Astrocyte (in vitro differentiated cells and primary cell): ENCODE measurements around the gene SEMA3F. TPM values are rescaled to one million over a fixed set of nuclear protein-coding genes. Genes with fewer than 3 reads are reported as not detected.
A peak's percentile ranks its signal among the peaks of the same experiment; 100 is the strongest.

Experiments
- DNase-seq: peaks from one replicate; pipeline ENCODE4 v3.0.0-alpha.2; 2010; ENCODE audit warnings: low read depth
- FAIRE-seq: peaks from 2 replicates; lab custom pipeline; 2011; peaks lifted over from hg19 to GRCh38; lab: Jason Lieb, UNC
- H2AFZ ChIP-seq: 2 replicates; pipeline ENCODE4 v1.6.0; 2012; ENCODE audit warnings: low read depth, low read length, inconsistent platforms
- H3K27ac ChIP-seq: 2 replicates; pipeline ENCODE4 v1.5.1; 2011; ENCODE audit warnings: low read depth, low read length, inconsistent platforms
- H3K27me3 ChIP-seq: 2 replicates; pipeline ENCODE4 v1.6.0; 2011; ENCODE audit warnings: low read length, inconsistent platforms; ENCODE audit not compliant: insufficient read depth
- H3K36me3 ChIP-seq: 2 replicates; pipeline ENCODE4 v1.5.1; 2011; ENCODE audit warnings: low read length, inconsistent platforms; ENCODE audit not compliant: insufficient read depth
- H3K4me1 ChIP-seq: 2 replicates; pipeline ENCODE4 v1.5.1; 2011; ENCODE audit warnings: low read length, inconsistent platforms; ENCODE audit not compliant: insufficient read depth
- H3K4me2 ChIP-seq: 2 replicates; pipeline ENCODE4 v1.6.0; 2012; ENCODE audit warnings: low read length, inconsistent platforms
- H3K4me3 ChIP-seq: 2 replicates; pipeline ENCODE4 v1.5.1; 2011; ENCODE audit warnings: low read depth, mild to moderate bottlenecking, low read length, inconsistent platforms; ENCODE audit not compliant: insufficient read depth
- H3K79me2 ChIP-seq: 2 replicates; pipeline ENCODE4 v1.6.0; 2012; ENCODE audit warnings: mild to moderate bottlenecking, low read length, inconsistent platforms; ENCODE audit not compliant: insufficient read depth
- H3K9ac ChIP-seq: 2 replicates; pipeline ENCODE4 v1.6.0; 2012; ENCODE audit warnings: mild to moderate bottlenecking, low read length, inconsistent platforms
- H3K9me3 ChIP-seq: 2 replicates; pipeline ENCODE4 v1.5.1; 2012; ENCODE audit warnings: low read depth, mild to moderate bottlenecking, low read length, inconsistent platforms; ENCODE audit not compliant: insufficient read depth
- H4K20me1 ChIP-seq: 2 replicates; pipeline ENCODE4 v1.6.0; 2012; ENCODE audit warnings: low read length, inconsistent platforms; ENCODE audit not compliant: insufficient read depth
- H3K27ac Mint-ChIP-seq: one replicate; pipeline ENCODE4 v1.8.0; 2021; ENCODE audit warnings: mild to moderate bottlenecking, mixed read lengths; ENCODE audit not compliant: unreplicated experiment
- H3K27me3 Mint-ChIP-seq: one replicate; pipeline ENCODE4 v1.8.0; 2021; ENCODE audit warnings: low read depth, mixed read lengths; ENCODE audit not compliant: unreplicated experiment
- H3K36me3 Mint-ChIP-seq: one replicate; pipeline ENCODE4 v1.8.0; 2021; ENCODE audit warnings: low read depth, mixed read lengths; ENCODE audit not compliant: unreplicated experiment
- H3K4me1 Mint-ChIP-seq: one replicate; pipeline ENCODE4 v1.8.0; 2021; ENCODE audit warnings: low read depth, mixed read lengths; ENCODE audit not compliant: unreplicated experiment
- H3K4me3 Mint-ChIP-seq: one replicate; pipeline ENCODE4 v1.8.0; 2021; ENCODE audit warnings: mild to moderate bottlenecking, moderate library complexity, mixed read lengths; ENCODE audit not compliant: unreplicated experiment
- H3K9me3 Mint-ChIP-seq: one replicate; pipeline ENCODE4 v1.8.0; 2021; ENCODE audit warnings: mild to moderate bottlenecking, mixed read lengths; ENCODE audit not compliant: unreplicated experiment
- EZH2 ChIP-seq: IDR thresholded peaks from 2 replicates; pipeline ENCODE4 v1.6.1; 2012; ENCODE audit warnings: mild to moderate bottlenecking, low read length, inconsistent platforms; ENCODE audit not compliant: insufficient read depth
- total RNA-seq: library from RNA; stranded (reverse); gene quantifications from 2 replicates; pipeline ENCODE4 v1.2.1, GENCODE V29; 2021
- TF ChIP-seq, protein P1 (sequence below): IDR thresholded peaks from 2 replicates; pipeline ENCODE4 v1.5.1; 2011; ENCODE audit warnings: low read depth, mild to moderate bottlenecking, inconsistent platforms, low read length, moderate library complexity; ENCODE audit not compliant: insufficient read depth

The SEMA3F gene
- total RNA-seq, 1 donor from 2014 or later: 6.6 TPM

DNA sequence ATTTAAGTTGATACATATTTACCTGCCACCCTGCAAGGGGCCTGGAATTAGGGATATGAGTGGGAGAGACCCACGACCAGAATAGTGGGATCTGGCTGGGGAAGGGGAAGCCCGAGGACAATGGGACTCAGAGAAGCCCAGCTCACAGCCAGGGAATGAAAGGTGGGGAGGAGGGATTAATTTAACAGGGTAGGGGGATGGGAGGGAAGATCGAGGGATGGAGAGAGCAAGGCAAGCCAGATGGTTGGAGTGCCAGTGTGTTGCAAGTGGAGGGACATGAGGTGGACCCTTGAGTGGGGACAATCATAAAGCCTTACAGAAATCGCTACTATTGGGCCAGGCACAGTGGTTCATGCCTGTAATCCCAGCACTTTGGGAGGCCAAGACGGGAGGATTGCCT lies 76.5 kb downstream of the SEMA3F start:
- FAIRE-seq (no peak), DNase-seq (no peak)

DNA sequence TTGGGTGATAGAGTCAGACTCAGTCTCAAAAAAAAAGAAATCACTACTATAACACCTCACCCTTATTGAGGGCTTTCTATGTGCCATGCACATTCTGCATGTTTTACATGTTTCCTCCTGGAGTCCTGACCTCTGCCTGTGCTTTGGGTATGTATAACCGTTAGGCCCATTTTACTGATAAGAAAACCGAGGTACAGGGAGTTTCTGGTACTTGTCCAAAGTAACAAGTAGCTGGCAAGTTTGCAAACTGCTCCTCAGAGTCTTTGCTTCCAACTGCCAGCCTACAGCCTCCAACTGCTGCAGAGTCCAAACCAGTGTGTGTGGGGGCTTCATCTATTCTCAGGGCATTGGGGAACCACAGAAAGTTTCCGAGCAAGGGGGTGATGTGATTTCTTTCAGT lies 77.2 kb downstream of the SEMA3F start:
- TF ChIP-seq, protein P1, sequence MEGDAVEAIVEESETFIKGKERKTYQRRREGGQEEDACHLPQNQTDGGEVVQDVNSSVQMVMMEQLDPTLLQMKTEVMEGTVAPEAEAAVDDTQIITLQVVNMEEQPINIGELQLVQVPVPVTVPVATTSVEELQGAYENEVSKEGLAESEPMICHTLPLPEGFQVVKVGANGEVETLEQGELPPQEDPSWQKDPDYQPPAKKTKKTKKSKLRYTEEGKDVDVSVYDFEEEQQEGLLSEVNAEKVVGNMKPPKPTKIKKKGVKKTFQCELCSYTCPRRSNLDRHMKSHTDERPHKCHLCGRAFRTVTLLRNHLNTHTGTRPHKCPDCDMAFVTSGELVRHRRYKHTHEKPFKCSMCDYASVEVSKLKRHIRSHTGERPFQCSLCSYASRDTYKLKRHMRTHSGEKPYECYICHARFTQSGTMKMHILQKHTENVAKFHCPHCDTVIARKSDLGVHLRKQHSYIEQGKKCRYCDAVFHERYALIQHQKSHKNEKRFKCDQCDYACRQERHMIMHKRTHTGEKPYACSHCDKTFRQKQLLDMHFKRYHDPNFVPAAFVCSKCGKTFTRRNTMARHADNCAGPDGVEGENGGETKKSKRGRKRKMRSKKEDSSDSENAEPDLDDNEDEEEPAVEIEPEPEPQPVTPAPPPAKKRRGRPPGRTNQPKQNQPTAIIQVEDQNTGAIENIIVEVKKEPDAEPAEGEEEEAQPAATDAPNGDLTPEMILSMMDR: no peak
- H3K27me3 Mint-ChIP-seq: peaks cover 1% of the 10 kb centered on the region
- no peak overlapping the region for H3K9ac ChIP-seq
- H3K27ac Mint-ChIP-seq: no peak overlapping the region
- H3K4me2 ChIP-seq: no peak overlapping the region
- peaks cover 13% of the 10 kb centered on the region for H3K79me2 ChIP-seq
- H3K27ac ChIP-seq: no peak overlapping the region
- H2AFZ ChIP-seq: no peak overlapping the region
- peaks cover 4% of the 10 kb centered on the region for H3K4me1 ChIP-seq
- peaks cover 11% of the 10 kb centered on the region for H4K20me1 ChIP-seq
- DNase-seq (no peak), FAIRE-seq (no peak)
- H3K9me3 ChIP-seq: no peaks in the 10 kb centered on the region
- no peaks in the 10 kb centered on the region for H3K9me3 Mint-ChIP-seq
- H3K27me3 ChIP-seq: no peaks in the 10 kb centered on the region
- no peaks in the 10 kb centered on the region for H3K36me3 ChIP-seq
- peaks cover 3% of the 10 kb centered on the region for H3K36me3 Mint-ChIP-seq
- H3K4me1 Mint-ChIP-seq: peaks cover 6% of the 10 kb centered on the region
- H3K4me3 ChIP-seq: no peak overlapping the region
- H3K4me3 Mint-ChIP-seq: no peak overlapping the region

More for the DNA sequence above, 76.5 kb downstream of the SEMA3F start:
- Histone ChIP-seq H3K9me3 (no peaks in the 10 kb centered on the region), H3K9ac (no peak overlapping the region), H3K4me2 (no peak overlapping the region), H3K27me3 (no peaks in the 10 kb centered on the region), H3K79me2 (peaks cover 6% of the 10 kb centered on the region), H3K4me3 (no peak overlapping the region), H2AFZ (no peak overlapping the region), H3K4me1 (peaks cover 8% of the 10 kb centered on the region), H3K36me3 (no peaks in the 10 kb centered on the region), H3K27ac (no peak overlapping the region), H4K20me1 (peaks cover 4% of the 10 kb centered on the region)
- H3K36me3 Mint-ChIP-seq: peaks cover 2% of the 10 kb centered on the region
- no peak for TF ChIP-seq EZH2
- TF ChIP-seq, protein P1: no peak
- no peaks in the 10 kb centered on the region for H3K9me3 Mint-ChIP-seq
- H3K4me1 Mint-ChIP-seq: peaks cover 7% of the 10 kb centered on the region
- no peak overlapping the region for H3K4me3 Mint-ChIP-seq
- H3K27ac Mint-ChIP-seq: no peak overlapping the region
- peaks cover 1% of the 10 kb centered on the region for H3K27me3 Mint-ChIP-seq

DNA sequence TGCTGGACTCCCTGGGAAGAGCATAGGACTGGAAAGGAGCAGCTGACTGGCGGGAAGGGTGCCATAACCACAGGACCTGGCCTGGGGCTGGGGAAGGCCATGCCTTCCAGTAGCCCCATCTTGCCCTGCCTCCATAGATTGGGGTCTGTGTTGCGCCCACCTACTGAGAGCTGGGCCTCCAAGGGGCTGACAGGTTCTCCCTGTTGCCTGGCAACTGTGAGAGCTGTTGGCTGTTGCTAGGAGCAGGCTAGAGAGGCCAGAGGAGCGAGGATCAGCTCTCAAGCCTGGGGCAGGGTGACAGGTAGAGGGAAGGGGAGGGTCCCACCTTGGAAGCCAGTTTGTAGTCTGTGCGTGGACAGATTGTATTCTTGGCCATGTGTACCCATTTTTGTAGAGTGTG lies 78.1 kb downstream of the SEMA3F start:
- FAIRE-seq: no peak
- Histone ChIP-seq H3K4me2 (no peak overlapping the region), H2AFZ (no peak overlapping the region), H4K20me1 (peaks cover 18% of the 10 kb centered on the region), H3K9me3 (no peaks in the 10 kb centered on the region), H3K9ac (no peak overlapping the region), H3K27me3 (no peaks in the 10 kb centered on the region), H3K27ac (no peak overlapping the region), H3K36me3 (no peaks in the 10 kb centered on the region), H3K4me3 (no peak overlapping the region), H3K4me1 (peaks cover 6% of the 10 kb centered on the region), H3K79me2 (peaks cover 22% of the 10 kb centered on the region)
- Mint-ChIP-seq H3K27me3 (peaks cover 1% of the 10 kb centered on the region), H3K4me3 (no peak overlapping the region), H3K9me3 (no peaks in the 10 kb centered on the region), H3K27ac (peak overlapping the region; percentile 48), H3K36me3 (peaks cover 3% of the 10 kb centered on the region), H3K4me1 (peaks cover 6% of the 10 kb centered on the region)
- no peak for DNase-seq
- TF ChIP-seq EZH2: no peak
- TF ChIP-seq, protein P1: no peak
